ENCODE results near the gene SLC25A19. TPM values are rescaled to one million over a fixed set of nuclear protein-coding genes. Genes with fewer than 3 reads are reported as not detected.
A peak's percentile ranks its signal among the peaks of the same experiment; 100 is the strongest.
"Not testable (repeated sequence)": the region's sequence is repeated elsewhere in the genome, so short reads cannot be mapped to it uniquely, and the experiment has no call there.

Gene SLC25A19
- total RNA-seq, 2 experiments from 2014 or later, result 46.3 to 66.4 TPM

DNA sequence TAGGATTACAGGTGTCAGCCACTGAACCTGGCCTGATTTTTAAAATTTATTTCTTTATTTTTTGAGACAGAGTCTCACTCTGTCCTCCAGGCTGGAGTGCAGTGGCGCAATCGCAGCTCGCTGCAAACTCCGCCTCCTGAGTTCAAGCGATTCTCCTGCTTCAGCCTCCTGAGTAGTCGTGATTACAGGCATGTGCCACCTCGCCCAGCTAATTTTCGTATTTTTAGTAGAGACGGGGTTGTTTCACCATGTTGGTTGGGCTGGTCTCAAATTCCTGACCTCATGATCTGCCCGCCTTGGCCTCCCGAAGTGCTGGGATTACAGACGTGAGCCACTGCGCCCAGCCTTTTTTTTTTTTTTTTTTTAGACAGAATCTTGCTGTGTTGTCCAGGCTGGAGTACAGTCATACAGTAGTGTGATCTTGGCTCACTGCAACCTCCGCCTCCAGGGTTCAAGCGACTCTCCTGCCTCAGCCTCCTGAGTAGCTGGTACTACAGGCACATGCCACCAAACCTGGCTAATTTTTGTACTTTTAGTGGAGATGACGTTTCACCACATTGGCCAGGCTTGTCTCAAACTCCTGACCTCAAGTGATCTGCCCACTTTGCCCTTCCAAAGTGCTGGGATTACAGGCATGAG lies 3.7 kb upstream of the SLC25A19 start:
- H3K27me3 Mint-ChIP-seq; H3K36me3 Mint-ChIP-seq; H3K4me3 Mint-ChIP-seq; DNase-seq; H3K27ac Mint-ChIP-seq; ATAC-seq; H3K9me3 Mint-ChIP-seq (ENCODE audit: low read depth): not testable (repeated sequence)
- CTCF ChIA-PET, result interaction anchor here (0.8 to 1.8 kb wide), 5 partner anchors 22 to 119 kb away, joined by 3 to 7 read pairs (median 4); partner anchors contain the start of genes GRB2 and MIF4GD
- H3K4me1 Mint-ChIP-seq, result peaks cover 34% of the 10 kb centered on the region

DNA sequence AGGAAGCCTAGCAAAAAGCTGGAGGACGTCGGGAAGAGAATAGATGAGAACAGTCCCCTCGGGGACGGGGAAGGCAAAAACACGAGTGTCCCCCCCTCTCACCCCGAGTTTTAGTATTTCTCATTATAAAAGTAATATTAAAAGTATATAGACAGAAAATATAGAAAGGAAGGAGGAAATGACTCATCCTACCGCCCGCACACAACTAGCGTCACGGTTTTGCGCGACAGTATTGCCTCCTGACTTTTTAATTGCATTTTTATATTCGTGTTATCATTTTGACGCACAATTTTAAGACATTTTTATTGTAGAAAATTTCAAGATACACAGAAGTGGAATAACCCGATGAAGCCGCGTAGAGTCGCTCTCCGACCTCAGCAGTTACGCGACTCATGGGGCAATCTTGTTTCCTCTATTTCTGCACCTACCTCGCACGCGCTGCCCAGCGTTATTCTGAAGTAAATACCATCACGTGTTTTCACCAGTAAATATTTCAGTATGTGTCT lies 652 bp upstream of the SLC25A19 start:
- ATAC-seq (peak; percentile 21), DNase-seq (peak; percentile 87)
- CTCF ChIA-PET, result interaction anchor here (0.6 to 4.2 kb wide), 23 partner anchors 8 to 464 kb away, joined by 3 to 86 read pairs (median 5); partner anchors contain the start of genes GRB2, MIF4GD, MRPS7 and NUP85
- peak overlapping the region; percentile 97 for H3K4me3 Mint-ChIP-seq
- peaks cover 24% of the 10 kb centered on the region for H3K4me1 Mint-ChIP-seq
- no peaks in the 10 kb centered on the region for H3K9me3 Mint-ChIP-seq (ENCODE audit: low read depth)
- H3K27me3 Mint-ChIP-seq, result no peaks in the 10 kb centered on the region
- peaks cover 11% of the 10 kb centered on the region for H3K36me3 Mint-ChIP-seq
- H3K27ac Mint-ChIP-seq, result peak overlapping the region; percentile 100

DNA sequence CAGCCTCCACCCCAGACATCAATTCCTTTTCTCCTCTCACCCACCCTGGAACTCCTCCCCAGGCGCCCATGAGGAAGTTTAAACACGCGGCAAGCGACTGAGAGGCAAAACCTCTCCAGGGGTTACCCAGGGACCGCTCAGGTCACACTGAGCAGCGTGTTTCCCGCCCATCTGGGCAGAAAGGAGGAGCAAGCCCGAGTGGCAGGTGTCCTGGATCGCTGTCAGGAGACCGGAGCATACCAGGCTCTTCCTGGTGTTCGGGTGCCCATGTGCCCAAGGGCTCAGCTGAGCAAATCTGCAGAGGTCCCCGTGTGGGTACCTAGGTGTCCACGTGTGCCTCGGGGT lies 491 bp downstream of the SLC25A19 start:
- ATAC-seq (peak; percentile 13), DNase-seq (peak; percentile 77)
- peaks cover 13% of the 10 kb centered on the region for H3K36me3 Mint-ChIP-seq
- H3K27ac Mint-ChIP-seq, result peak overlapping the region; percentile 100
- no peaks in the 10 kb centered on the region for H3K27me3 Mint-ChIP-seq
- H3K9me3 Mint-ChIP-seq (ENCODE audit: low read depth), result no peaks in the 10 kb centered on the region
- CTCF ChIA-PET, result interaction anchor here (0.6 to 4.2 kb wide), 23 partner anchors 8 to 465 kb away, joined by 3 to 86 read pairs (median 5); partner anchors contain the start of genes GRB2, MIF4GD, MRPS7 and NUP85
- peak overlapping the region; percentile 97 for H3K4me3 Mint-ChIP-seq
- peaks cover 24% of the 10 kb centered on the region for H3K4me1 Mint-ChIP-seq

GRCh38 chr17:75288359-75288758 lies 874 bp downstream of the SLC25A19 start:
- ATAC-seq, result no peak
- Mint-ChIP-seq H3K9me3 (ENCODE audit: low read depth) (no peaks in the 10 kb centered on the region), H3K4me3 (peak overlapping the region; percentile 97), H3K27ac (peak overlapping the region; percentile 100), H3K4me1 (peaks cover 24% of the 10 kb centered on the region), H3K36me3 (peaks cover 17% of the 10 kb centered on the region), H3K27me3 (no peaks in the 10 kb centered on the region)
- no peak for DNase-seq
- CTCF ChIA-PET, result interaction anchor here (1.1 to 4.2 kb wide), 9 partner anchors 7 to 174 kb away, joined by 3 to 86 read pairs (median 7); partner anchors contain the start of genes MIF4GD and MRPS7

DNA sequence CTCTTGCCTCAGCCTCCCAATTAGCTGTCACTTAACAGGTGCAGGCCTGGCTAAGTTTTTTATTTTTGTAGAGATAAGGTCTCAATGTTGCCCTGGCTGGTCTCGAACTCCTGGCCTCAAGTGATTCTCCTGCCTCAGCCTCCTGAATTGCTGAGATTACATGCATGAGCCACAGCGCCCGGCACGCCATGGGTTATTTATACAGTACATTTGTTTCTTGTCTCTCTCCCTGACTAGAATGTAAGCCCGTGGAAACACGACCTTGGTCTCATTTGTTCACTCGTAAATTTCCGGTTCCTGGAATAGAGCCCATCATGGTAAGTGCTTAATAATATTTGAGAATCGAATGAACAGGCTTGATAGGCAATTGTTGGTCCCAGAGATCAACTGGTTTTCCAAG lies 2.0 kb downstream of the SLC25A19 start:
- no peak for DNase-seq
- Mint-ChIP-seq H3K27ac (peak overlapping the region; percentile 36), H3K4me3 (no peak overlapping the region), H3K4me1 (peaks cover 24% of the 10 kb centered on the region), H3K36me3 (peaks cover 19% of the 10 kb centered on the region), H3K27me3 (no peaks in the 10 kb centered on the region), H3K9me3 (ENCODE audit: low read depth) (no peaks in the 10 kb centered on the region)
- ATAC-seq, result no peak
- CTCF ChIA-PET, result interaction anchor here (1.0 kb wide), 1 partner anchor 12 kb away, joined by 3 read pairs; no protein-coding TSS in a partner anchor

GRCh38 chr17:75285123-75285522 lies 4.1 kb downstream of the SLC25A19 start:
- CTCF ChIA-PET, result interaction anchor here (0.7 to 1.1 kb wide), 5 partner anchors 14 to 97 kb away, joined by 3 to 4 read pairs (median 3); partner anchors contain the start of gene MIF4GD
- ATAC-seq, result no peak
- H3K9me3 Mint-ChIP-seq (ENCODE audit: low read depth), result no peaks in the 10 kb centered on the region
- no peak overlapping the region for H3K27ac Mint-ChIP-seq
- no peaks in the 10 kb centered on the region for H3K27me3 Mint-ChIP-seq
- peaks cover 28% of the 10 kb centered on the region for H3K36me3 Mint-ChIP-seq
- DNase-seq, result no peak
- peaks cover 16% of the 10 kb centered on the region for H3K4me1 Mint-ChIP-seq
- no peak overlapping the region for H3K4me3 Mint-ChIP-seq

DNA sequence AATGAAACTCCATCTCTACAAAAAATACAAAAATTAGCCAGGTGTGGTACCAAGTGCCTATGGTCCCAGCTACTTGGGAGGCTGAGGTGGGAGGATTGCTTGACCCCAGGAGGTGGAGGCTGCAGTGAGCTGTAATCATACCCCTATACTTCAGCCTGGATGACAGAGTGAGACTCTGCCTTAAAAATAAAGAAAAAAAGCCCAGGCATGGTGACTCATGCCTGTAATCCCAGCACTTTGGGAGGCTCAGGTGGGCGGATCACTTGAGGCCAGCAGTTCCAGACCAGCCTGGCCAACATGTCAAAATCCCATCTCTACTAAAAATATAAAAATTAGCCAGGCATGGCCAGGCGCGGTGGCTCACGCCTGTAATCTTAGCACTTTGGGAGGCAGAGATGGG lies 9.0 kb downstream of the SLC25A19 start:
- not testable (repeated sequence) for H3K27ac Mint-ChIP-seq; H3K27me3 Mint-ChIP-seq; DNase-seq; H3K9me3 Mint-ChIP-seq (ENCODE audit: low read depth); H3K4me3 Mint-ChIP-seq; ATAC-seq; H3K4me1 Mint-ChIP-seq
- peaks cover 25% of the 10 kb centered on the region for H3K36me3 Mint-ChIP-seq
- CTCF ChIA-PET, result interaction anchor here (2.2 to 3.2 kb wide), 2 partner anchors 9 to 42 kb away, joined by 9 to 13 read pairs; partner anchors contain the start of gene MIF4GD

DNA sequence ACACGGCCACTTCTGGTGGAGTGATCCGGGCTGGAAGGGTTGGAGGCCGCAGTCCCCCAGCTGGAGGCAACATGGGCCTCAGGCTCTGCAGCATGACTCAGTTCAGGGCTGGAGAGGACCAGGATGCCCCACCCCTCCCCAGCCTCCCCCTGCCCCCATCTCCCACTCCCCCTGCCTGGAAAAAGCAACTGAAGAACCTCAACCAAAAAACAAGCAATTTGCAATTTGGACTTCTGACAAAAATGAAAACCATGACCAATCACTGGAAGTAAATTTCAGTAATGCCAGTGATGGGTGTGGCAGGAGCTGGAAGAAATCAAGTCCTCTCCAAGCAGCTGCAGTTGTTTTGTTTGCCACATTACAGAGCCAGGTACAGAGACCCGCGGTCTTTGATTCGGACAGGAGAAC lies 11.6 kb downstream of the SLC25A19 start:
- DNase-seq (no peak), ATAC-seq (no peak)
- peaks cover 24% of the 10 kb centered on the region for H3K36me3 Mint-ChIP-seq
- no peak overlapping the region for H3K4me3 Mint-ChIP-seq
- H3K4me1 Mint-ChIP-seq, result peaks cover 15% of the 10 kb centered on the region
- H3K27me3 Mint-ChIP-seq, result no peaks in the 10 kb centered on the region
- no peaks in the 10 kb centered on the region for H3K9me3 Mint-ChIP-seq (ENCODE audit: low read depth)
- CTCF ChIA-PET, result no interaction called here
- no peak overlapping the region for H3K27ac Mint-ChIP-seq

DNA sequence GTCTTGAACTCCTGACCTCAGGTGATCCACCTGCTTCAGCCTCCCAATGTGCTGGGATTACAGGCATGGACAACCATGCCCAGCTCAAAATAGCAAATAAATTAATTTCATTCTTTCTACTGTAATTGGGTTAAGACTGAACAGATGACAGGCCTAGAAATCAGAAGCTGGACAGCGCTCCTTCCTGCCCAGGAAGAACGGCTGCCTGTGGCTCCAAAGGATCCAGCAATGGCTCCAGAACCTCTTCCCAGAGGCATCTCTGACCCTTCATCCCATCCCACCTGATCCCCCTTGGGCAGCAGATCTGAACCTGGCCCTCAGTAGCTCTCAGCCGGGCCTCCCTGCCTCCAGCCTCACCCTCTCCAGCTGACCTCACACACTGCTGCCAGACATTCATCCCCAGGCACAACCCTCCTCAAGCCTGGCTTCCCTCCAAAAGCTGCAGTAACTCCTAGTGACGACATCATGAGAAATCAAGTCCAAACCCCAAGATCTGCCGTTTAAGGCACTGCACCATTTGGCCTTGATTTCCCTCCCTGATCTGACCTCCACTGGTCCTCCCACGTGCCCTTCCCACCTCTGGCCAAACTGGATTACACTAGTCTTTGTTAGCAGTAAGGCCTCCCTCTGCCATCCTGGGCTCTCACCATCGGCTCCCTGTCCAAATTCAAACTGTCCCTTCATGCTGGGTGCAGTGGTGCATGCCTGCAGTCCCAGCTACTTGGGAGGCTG lies 15.1 kb downstream of the SLC25A19 start:
- Mint-ChIP-seq H3K36me3 (peaks cover 18% of the 10 kb centered on the region), H3K27me3 (no peaks in the 10 kb centered on the region), H3K9me3 (ENCODE audit: low read depth) (no peaks in the 10 kb centered on the region), H3K4me1 (peaks cover 30% of the 10 kb centered on the region), H3K27ac (peak overlapping the region; percentile 4), H3K4me3 (no peak overlapping the region)
- ATAC-seq, result no peak
- CTCF ChIA-PET, result interaction anchor here (0.9 to 5.8 kb wide), 4 partner anchors 14 to 138 kb away, joined by 3 to 86 read pairs (median 4); partner anchors contain the start of gene SLC25A19
- no peak for DNase-seq

- peak overlapping the region; percentile 86 for H3K27ac Mint-ChIP-seq
- ATAC-seq, result no peak
- CTCF ChIA-PET, result interaction anchor here (4.7 to 5.8 kb wide), 3 partner anchors 12 to 140 kb away, joined by 36 to 95 read pairs (median 86); partner anchors contain the start of genes GGA3, MRPS7 and SLC25A19
Observed at GRCh38 chr17:75272848-75273184, 16.4 kb downstream of the SLC25A19 start.

GRCh38 chr17:75271955-75272847 lies 17.0 kb downstream of the SLC25A19 start:
- H3K9me3 Mint-ChIP-seq (ENCODE audit: low read depth), result no peaks in the 10 kb centered on the region
- peak overlapping the region; percentile 86 for H3K27ac Mint-ChIP-seq
- H3K4me3 Mint-ChIP-seq, result peak overlapping the region; percentile 86
- H3K36me3 Mint-ChIP-seq, result peaks cover 15% of the 10 kb centered on the region
- H3K27me3 Mint-ChIP-seq, result no peaks in the 10 kb centered on the region
- DNase-seq (peak; percentile 47), ATAC-seq (no peak)
- H3K4me1 Mint-ChIP-seq, result peaks cover 37% of the 10 kb centered on the region
- CTCF ChIA-PET, result interaction anchor here (0.9 to 5.8 kb wide), 19 partner anchors 10 to 260 kb away, joined by 3 to 95 read pairs (median 12); partner anchors contain the start of genes GGA3, GRB2, MRPL58 and MRPS7

More at GRCh38 chr17:75272848-75273184, 16.4 kb downstream of the SLC25A19 start:
- peaks cover 16% of the 10 kb centered on the region for H3K36me3 Mint-ChIP-seq
- no peak for DNase-seq
- H3K4me3 Mint-ChIP-seq, result peak overlapping the region; percentile 86
- H3K27me3 Mint-ChIP-seq, result no peaks in the 10 kb centered on the region
- peaks cover 36% of the 10 kb centered on the region for H3K4me1 Mint-ChIP-seq
- no peaks in the 10 kb centered on the region for H3K9me3 Mint-ChIP-seq (ENCODE audit: low read depth)

DNA sequence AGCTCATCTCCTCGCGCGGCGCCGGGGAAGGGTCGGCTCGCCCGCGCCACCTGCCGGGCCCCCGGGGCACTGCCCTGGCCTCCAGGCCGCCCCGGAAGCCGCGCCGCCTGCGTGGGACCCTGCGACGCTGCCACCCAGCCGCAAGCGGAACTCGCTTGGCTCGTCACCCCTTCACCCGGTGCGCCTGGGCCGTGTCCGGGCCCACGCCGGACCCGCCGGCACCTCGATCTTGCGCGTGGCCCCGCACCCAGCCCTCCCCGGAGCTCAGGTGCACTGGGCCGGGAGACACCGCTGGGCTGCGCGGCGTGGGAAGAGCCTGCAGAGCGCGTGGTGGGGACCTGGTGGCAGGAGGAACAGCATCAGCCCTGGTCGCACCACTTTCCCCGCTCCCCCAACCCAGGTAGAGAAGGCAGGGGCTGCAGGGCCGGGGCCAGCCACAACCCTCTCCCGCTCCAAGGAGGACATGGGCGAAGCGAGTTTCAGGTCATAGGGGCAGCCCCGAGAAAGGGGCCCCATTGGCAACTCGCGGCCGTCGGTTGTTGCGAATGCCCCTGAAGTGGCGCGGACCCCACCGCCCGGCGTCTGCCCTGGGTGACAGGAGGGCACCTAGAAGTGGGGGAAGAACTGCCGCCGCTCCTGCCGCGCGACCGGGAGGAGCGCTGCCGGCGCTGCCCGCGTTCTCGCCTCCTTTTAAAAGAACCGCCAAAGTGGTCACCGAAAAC lies 17.8 kb downstream of the SLC25A19 start:
- ATAC-seq, result peak; percentile 87
- Mint-ChIP-seq H3K36me3 (peaks cover 17% of the 10 kb centered on the region), H3K27me3 (no peaks in the 10 kb centered on the region), H3K27ac (peak overlapping the region; percentile 86), H3K4me3 (peak overlapping the region; percentile 86), H3K4me1 (peaks cover 37% of the 10 kb centered on the region), H3K9me3 (ENCODE audit: low read depth) (no peaks in the 10 kb centered on the region)
- CTCF ChIA-PET, result interaction anchor here (0.6 to 5.8 kb wide), 44 partner anchors 8 to 362 kb away, joined by 3 to 95 read pairs (median 4); partner anchors contain the start of genes GGA3, GRB2, MRPL58 and MRPS7
- DNase-seq, result peak; percentile 90
